HepG2 (cell line): ENCODE data around the gene CD96. TPM values are rescaled to one million over a fixed set of nuclear protein-coding genes. Genes with fewer than 3 reads are reported as not detected.

Experiments
- BCL3 ChIP-seq: sonication (generic); formaldehyde crosslinking; IDR thresholded peaks from 2 replicates; pipeline ENCODE4 v1.5.1; 2020; ENCODE audit warnings: mild to moderate bottlenecking, missing genetic modification reagents, moderate library complexity
- GLMP ChIP-seq: sonication (generic); formaldehyde crosslinking; IDR thresholded peaks from 2 replicates; pipeline ENCODE4 v1.9.0; 2021; ENCODE audit warnings: missing genetic modification reagents, mild to moderate bottlenecking, borderline replicate concordance
- KMT2B ChIP-seq: IDR thresholded peaks from 2 replicates; pipeline ENCODE4 v1.6.1; 2016; ENCODE audit warnings: missing genetic modification reagents, missing compliant biosample characterization
- ZKSCAN1 ChIP-seq: fragments of 150-350 bp; IDR thresholded peaks from 2 replicates; pipeline ENCODE4 v1.6.1; 2014; ENCODE audit warnings: low read length
- ZNF407 ChIP-seq: sonication (generic); formaldehyde crosslinking; IDR thresholded peaks from one replicate; pipeline ENCODE4 v1.5.1; 2020; ENCODE audit warnings: mild to moderate bottlenecking, missing genetic modification reagents; ENCODE audit errors: not compliant biosample characterization
- ZNF816 ChIP-seq: sonication (generic); formaldehyde crosslinking; IDR thresholded peaks from 2 replicates; pipeline ENCODE4 v1.8.0; 2022; ENCODE audit warnings: missing genetic modification reagents, mild to moderate bottlenecking, borderline replicate concordance
- polyA plus RNA-seq, 8 experiments: library from polyadenylated mRNA; depleted of rRNA in 3 of 8; stranded (reverse) in 7 of 8; unstranded in 1 of 8; fragments of >200 nt; fragmentation: Illumina TruSeq in 4 of 8; extraction: Trizol in 4 of 8; gene quantifications; 2 replicates each; pipeline versions ENCODE4 v1.2.1 to v1.2.3, GENCODE V29; 2011 to 2016; ENCODE audit warnings: low read depth in 4 of 8, missing spikeins in 1 of 8, mixed read lengths in 1 of 8; ENCODE audit not compliant: insufficient read depth in 1 of 8
- total RNA-seq, 5 experiments: library from RNA; depleted of rRNA; stranded (reverse); fragments of >200 nt; fragmentation: Illumina TruSeq; extraction: Trizol; gene quantifications; 2 replicates each; pipeline ENCODE4 v1.2.3, GENCODE V29; 2016; ENCODE audit warnings: low read depth in 1 of 5

CD96 gene
- total and polyA plus RNA-seq, 2 of the 13 experiments (the other 11 are each of a cell fraction or from before 2014, with no cell fraction given): not detected

- TF ChIP-seq ZNF407 (CRISPR knock-in tag) (no peak), ZNF816 (CRISPR knock-in tag) (no peak), KMT2B (CRISPR knock-in tag) (no peak), ZKSCAN1 (no peak), BCL3 (CRISPR knock-in tag) (no peak), GLMP (CRISPR knock-in tag) (no peak)
- TF ChIP-seq, all 625 proteins: peak for 0
Observed at GRCh38 chr3:111694471-111694870, 152.5 kb downstream of the CD96 start (continued).
